PFSK-1 (cell line): Measurements from ENCODE around the gene WDPCP.

ENCODE experiments used
- POLR2AphosphoS5 ChIP-seq: IDR thresholded peaks from 2 replicates; pipeline ENCODE4 v1.6.1; 2012; ENCODE audit warnings: low read depth, mild to moderate bottlenecking, control low read depth, low read length, moderate library complexity
- SIN3A ChIP-seq: IDR thresholded peaks from 2 replicates; pipeline ENCODE4 v1.6.1; 2012; ENCODE audit warnings: mild to moderate bottlenecking, low read length, moderate library complexity, borderline replicate concordance; ENCODE audit not compliant: insufficient read depth
- TAF1 ChIP-seq: IDR thresholded peaks from 2 replicates; pipeline ENCODE4 v1.6.1; 2012; ENCODE audit warnings: low read length, control low read depth, borderline replicate concordance; ENCODE audit not compliant: insufficient read depth

GRCh38 chr2:63326473-63326872, 261.8 kb downstream of the WDPCP start:
- TF ChIP-seq TAF1: no peak
- TF ChIP-seq POLR2AphosphoS5: no peak
- TF ChIP-seq SIN3A: no peak
